22Rv1 (cell line): ENCODE measurements around the gene ABCG4.
"Not testable (repeated sequence)": the region's sequence is repeated elsewhere in the genome, so short reads cannot be mapped to it uniquely, and the experiment has no call there.

Experiments used
- H3K27ac ChIP-seq: fragments of 450-650 bp; 2 replicates; pipeline ENCODE4 v1.5.1; 2017
- ZFX ChIP-seq: fragments of 450-650 bp; IDR thresholded peaks from 2 replicates; pipeline ENCODE4 v1.6.1; 2017; ENCODE audit warnings: antibody characterized with exemption, borderline replicate concordance
- TF ChIP-seq, protein P1 (sequence below): fragments of 450-650 bp; IDR thresholded peaks from 2 replicates; pipeline ENCODE4 v1.5.1; 2017; ENCODE audit warnings: mild to moderate bottlenecking

ABCG4 gene

DNA sequence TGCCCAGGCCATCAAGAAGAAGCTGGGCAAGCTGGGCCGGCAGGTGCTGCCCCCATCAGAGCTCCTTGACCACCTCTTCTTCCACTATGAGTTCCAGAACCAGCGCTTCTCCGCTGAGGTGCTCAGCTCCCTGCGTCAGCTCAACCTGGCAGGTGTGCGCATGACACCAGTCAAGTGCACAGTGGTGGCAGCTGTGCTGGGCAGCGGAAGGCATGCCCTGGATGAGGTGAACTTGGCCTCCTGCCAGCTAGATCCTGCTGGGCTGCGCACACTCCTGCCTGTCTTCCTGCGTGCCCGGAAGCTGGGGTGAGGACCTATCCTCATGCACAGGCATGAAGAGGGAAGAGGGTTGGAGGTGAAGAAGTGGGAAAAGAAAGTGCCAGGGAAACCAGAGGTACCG is 31.1 kb downstream of the ABCG4 start:
- TF ChIP-seq, protein P1, sequence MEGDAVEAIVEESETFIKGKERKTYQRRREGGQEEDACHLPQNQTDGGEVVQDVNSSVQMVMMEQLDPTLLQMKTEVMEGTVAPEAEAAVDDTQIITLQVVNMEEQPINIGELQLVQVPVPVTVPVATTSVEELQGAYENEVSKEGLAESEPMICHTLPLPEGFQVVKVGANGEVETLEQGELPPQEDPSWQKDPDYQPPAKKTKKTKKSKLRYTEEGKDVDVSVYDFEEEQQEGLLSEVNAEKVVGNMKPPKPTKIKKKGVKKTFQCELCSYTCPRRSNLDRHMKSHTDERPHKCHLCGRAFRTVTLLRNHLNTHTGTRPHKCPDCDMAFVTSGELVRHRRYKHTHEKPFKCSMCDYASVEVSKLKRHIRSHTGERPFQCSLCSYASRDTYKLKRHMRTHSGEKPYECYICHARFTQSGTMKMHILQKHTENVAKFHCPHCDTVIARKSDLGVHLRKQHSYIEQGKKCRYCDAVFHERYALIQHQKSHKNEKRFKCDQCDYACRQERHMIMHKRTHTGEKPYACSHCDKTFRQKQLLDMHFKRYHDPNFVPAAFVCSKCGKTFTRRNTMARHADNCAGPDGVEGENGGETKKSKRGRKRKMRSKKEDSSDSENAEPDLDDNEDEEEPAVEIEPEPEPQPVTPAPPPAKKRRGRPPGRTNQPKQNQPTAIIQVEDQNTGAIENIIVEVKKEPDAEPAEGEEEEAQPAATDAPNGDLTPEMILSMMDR: no peak
- no peak for TF ChIP-seq ZFX
- no peak overlapping the region for H3K27ac ChIP-seq

DNA sequence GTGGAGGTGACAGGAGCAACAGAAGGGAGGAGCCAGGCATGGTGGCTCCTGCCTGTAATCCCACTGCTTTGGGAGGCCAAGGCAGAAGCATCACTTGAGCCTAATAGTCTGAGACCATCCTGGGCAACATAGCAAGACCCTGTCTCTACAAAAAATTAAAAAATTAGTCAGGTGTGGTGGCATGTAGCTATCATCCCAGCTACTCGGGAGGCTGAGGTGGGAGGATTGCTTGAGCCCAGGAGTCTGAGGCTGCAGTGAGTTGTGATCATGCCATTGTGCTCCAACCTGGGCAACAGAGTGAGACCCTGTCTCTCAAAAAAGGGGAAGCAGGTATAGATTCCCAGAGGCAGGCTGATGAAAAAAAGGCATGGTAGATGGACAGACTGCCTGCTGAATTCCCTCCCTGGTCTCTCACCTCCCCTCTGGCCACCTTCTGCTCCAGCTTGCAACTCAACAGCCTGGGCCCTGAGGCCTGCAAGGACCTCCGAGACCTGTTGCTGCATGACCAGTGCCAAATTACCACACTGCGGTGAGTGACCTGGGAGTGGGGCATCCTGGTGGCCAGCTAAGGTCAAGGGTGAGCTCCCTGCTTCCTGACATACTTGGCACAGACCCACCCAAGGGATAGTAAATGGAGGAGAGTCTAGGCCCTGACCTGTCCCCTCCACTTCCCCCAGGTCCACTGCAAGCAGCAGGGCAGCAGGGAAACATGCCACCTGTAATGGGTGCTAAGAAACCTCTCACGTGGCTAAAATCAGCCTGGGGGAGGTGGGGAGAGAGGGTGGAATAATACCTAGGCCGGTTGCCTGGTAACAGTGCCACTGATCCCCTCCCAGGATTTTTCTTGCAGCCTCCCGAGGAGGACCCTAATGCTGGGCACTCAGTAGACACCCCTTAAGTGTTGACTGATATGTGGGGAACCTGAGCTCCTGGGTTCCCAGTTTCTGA is 32.2 kb downstream of the ABCG4 start:
- TF ChIP-seq, protein P1: no peak
- no peak for TF ChIP-seq ZFX
- no peak overlapping the region for H3K27ac ChIP-seq

DNA sequence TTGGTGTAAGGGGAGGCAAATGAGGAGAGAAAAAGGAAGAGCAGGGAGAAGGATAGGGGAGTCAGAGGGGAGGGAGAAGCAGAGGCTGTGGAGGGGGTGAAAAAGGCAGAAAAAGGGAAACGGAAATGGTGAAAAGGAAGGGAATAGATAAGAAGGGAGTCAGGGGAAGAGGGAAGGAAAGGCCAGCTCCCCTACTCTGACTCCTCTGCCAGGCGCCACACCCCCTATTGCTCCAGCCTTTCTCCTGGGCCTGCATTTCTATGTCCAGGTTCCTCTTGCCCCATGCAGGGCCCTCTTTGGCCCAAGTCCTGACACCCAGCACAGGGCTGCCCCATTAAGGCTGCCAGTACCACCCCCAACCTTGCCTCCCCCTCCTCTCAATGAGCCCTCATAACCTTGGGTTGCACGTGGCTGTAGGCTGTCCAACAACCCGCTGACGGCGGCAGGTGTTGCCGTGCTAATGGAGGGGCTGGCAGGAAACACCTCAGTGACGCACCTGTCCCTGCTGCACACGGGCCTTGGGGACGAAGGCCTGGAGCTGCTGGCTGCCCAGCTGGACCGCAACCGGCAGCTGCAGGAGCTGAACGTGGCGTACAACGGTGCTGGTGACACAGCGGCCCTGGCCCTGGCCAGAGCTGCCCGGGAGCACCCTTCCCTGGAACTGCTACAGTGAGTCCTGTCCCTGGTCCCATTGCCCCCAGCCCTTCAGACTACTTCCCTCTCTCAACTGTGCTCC is 33.0 kb downstream of the ABCG4 start:
- no peak for TF ChIP-seq ZFX
- TF ChIP-seq, protein P1: no peak
- no peak overlapping the region for H3K27ac ChIP-seq

DNA sequence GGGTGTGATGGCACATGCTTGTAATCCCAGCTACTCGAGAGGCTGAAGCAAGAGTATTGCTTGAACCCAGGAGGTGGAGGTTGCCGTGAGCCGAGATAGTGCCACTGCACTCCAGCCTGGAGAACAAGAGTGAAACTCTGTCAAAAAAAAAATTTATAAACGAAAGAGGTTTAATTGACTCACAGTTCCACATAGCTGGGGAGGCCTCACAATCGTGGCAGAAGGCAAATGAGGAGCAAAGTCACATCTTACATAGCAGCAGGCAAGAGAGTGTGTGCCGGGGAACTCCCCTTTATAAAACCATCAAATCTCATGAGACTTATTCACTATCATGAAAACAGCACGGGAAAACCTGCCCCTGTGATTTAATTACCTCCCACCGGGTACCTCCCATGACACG is 35.5 kb downstream of the ABCG4 start:
- H3K27ac ChIP-seq: not testable (repeated sequence)

DNA sequence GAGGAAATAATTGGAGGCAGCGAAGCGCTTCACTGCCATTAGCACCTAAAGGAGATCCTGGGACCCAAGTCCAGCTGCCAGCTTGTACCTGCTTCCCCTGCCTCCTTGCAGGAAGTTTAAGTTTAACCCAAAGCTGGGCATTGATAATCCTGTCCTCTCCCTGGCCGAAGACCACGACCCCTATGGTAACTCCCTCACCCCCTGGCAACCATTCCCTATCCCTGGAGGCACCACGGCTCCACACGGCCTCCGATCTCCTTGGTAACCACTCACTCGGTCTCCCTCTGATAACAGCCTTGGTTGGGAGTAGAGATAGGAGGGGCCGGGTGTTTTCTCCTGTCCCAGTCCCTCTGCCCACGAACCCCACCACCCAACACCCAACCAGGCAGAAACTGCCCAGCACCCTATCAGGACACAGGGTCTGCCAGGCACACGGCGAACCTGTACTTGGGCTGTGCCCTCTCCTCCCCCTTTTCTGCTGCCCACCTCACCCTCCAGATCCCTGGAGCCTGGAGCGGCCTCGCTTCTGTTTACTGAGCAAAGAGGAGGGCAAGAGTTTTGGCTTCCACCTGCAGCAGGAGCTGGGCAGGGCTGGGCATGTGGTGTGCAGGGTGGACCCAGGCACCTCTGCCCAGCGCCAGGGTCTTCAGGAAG is 37.3 kb downstream of the ABCG4 start:
- no peak overlapping the region; the same call in 1 of the 2 replicates for H3K27ac ChIP-seq
- TF ChIP-seq ZFX: no peak
- TF ChIP-seq, protein P1: no peak

DNA sequence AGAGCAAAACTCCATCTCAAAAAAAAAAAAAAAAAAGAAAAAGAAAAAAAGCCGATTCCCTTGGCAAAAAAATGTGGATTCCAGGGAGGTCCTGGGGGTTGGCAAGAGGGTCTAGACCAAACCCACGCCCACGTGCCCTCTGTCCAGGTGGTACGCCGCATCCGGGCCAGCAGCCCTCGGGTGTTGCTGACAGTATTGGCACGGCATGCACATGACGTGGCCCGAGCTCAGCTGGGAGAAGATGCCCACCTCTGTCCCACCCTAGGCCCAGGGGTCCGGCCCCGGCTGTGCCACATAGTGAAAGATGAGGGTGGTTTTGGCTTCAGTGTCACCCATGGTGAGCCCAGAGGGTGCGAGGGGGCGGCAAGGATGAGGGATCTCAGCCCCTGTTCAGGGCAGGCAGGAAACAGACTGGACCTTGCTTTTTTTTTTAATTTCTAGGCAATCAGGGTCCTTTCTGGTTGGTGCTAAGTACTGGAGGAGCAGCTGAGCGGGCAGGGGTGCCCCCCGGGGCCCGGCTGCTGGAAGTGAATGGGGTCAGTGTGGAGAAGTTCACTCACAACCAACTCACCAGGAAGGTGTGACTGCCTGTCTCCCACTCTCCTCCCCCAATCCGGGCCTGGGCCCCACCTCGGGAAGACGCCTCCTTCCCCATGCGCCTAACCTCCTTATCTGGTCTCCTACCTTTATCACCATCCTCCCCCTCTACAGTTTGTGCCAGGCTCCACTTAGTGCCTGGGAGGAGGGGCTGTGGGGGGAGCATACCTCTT is 38.5 kb downstream of the ABCG4 start:
- H3K27ac ChIP-seq: no peak overlapping the region
- TF ChIP-seq, protein P1: no peak
- no peak for TF ChIP-seq ZFX

DNA sequence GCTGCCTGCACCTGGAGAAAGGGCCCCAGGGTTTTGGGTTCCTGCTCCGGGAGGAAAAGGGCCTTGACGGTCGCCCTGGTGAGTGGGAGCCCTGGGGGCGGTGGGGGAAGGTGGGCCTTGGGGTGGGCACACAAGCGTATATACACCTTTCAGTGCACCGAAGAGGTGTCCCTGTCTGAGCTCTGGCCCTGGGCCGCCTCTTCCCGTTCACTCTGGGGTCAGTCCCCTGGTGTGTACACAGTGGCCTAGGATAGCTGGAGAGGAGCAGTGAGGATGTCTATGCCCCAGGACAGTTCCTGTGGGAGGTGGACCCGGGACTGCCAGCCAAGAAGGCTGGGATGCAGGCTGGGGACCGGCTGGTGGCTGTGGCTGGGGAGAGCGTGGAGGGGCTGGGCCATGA is 39.2 kb downstream of the ABCG4 start:
- TF ChIP-seq ZFX: no peak
- TF ChIP-seq, protein P1: no peak

More for the DNA sequence above, 39.2 kb downstream of the ABCG4 start:
- H3K27ac ChIP-seq: no peak overlapping the region
